HG02943 (cell line): ENCODE measurements around the gene PCOLCE2.
A peak's percentile ranks its signal among the peaks of the same experiment; 100 is the strongest.

Experiments
- ATAC-seq: cut with Tn5 transposase; IDR thresholded peaks from one replicate; pipeline ENCODE4 v1.9.1; 2021; ENCODE audit warnings: mild to moderate bottlenecking, low read depth, moderate library complexity; ENCODE audit not compliant: unreplicated experiment

The PCOLCE2 gene, protein sequence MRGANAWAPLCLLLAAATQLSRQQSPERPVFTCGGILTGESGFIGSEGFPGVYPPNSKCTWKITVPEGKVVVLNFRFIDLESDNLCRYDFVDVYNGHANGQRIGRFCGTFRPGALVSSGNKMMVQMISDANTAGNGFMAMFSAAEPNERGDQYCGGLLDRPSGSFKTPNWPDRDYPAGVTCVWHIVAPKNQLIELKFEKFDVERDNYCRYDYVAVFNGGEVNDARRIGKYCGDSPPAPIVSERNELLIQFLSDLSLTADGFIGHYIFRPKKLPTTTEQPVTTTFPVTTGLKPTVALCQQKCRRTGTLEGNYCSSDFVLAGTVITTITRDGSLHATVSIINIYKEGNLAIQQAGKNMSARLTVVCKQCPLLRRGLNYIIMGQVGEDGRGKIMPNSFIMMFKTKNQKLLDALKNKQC

DNA sequence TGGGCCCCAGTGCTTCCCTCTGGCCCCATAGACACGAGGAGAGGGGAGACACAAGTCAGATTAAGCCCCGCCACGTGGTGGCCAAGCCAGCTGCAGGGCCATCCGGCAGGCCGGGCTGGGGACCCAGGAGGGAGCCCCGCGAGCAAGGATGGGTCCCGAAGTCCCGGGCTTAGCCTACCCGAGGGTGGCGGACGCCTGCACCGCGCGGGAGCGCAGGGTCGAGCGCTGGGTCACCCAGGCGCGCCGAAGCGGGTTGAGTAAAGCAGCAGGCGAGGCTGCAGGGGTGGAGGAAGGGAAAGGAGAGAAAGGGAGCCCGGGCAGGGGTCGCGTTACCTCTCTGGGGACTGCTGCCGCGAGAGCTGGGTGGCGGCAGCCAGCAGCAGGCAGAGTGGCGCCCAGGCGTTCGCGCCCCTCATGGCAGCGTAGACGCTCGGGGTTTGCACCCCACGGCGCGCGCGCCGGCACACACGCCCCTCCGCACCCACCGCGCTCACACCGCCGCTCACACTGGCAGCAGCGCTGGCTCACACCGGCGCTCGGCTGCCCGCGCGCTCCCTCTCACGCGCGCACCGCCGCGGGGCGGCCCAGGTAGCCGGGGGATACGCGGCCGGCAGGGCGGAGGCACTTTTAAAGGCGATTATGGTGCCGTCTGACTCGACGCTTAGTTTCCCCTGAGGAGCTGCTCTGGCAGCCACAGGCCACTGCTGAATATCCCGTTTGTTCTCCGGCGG is at the start of gene PCOLCE2:
PCOLCE2 (minus strand) TSS at position 603 of the 731 bp plus-strand sequence; CDS start at position 416, 187 bp downstream.
- ATAC-seq, result no peak

DNA sequence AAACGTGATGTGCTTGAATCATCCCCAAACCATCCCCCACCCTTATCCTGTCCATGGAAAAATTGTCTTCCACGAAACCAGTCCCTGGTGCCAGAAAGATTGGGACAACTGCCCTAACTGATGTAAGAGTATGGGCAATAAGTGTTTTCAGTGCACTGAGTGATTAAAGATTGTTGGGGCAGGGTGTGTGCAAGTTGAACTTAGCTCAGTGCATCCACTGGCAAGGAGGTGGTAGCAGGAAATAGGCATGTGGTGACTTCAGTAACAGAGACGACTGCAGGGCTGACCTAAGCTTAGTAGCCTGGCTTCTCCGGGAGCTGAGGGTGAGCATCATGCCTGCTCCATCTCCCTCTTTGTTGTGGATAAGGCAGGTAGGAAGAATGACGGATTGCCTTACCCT is 47.1 kb upstream of the PCOLCE2 start:
- no peak for ATAC-seq

DNA sequence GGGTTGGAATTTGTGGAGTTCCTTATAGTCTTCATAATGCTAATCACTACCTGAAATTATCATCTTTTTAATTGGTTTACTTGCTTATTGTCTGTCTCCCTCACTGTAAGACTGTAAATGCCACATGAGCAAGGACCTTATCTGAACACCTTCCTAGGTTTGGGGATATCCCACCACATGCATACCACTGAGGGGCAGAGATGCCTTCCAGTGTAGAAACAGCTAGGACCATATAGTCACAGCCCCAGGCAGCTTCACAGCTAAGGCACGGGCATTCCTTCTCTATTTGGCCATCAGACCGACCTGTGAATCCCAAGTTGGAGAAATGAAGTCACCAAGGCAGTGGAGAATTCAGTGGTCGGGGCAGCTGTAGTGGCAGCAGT is 46.0 kb upstream of the PCOLCE2 start:
- ATAC-seq, result no peak

DNA sequence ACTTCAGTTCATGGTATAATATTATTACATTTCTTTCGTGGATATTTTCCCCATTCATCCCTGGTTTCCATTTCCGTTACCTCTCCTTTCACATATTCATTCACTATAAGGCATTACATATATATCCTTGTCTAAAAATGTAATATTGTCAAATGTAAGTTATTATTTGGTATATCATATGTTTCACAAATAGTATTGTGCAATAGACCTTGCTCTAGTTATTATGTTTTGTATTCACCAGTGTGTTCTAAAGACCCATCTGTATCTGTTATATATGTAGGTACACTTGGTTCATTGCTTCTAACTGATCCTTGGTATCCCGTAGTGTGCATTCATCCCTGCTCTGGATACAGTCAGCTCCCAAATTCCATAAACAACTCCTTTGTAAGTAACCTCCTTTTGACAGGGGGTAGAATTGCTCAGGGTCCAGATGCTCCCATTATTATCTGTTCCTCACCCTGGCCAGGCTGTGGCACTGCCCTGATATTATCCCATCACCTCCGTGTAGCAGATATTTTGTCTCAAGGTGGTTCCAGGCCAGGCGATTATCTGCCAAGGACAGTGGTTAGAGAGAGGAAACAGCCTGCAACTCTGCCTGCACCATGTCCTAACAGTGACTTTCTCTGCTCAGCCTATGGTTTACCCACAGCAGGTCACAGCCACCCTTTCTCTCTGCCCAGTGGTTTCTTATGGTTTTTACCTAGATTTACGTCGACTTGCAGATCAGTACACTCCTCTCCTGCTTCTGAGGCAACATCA is 45.4 kb upstream of the PCOLCE2 start:
- no peak for ATAC-seq

DNA sequence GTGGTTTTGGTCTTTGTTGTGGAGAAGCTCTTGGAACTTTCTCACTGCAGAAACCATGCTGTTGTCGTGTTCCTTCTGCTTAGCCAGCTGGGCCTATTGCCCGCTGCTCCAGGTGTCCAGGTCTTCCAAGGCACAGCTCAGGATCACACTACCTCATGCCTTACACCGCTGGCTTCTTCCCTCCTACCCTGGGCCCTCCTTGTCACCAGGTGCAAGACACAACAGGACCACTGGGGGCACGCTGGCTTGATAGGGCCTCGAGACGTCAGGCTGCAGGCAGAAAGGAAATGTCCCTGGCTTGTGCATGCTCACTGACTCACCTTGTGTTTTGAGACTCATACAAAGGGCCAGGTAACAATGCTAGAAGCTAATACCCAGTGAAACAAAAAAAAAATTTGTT is 42.3 kb upstream of the PCOLCE2 start:
- peak; percentile 67 for ATAC-seq

DNA sequence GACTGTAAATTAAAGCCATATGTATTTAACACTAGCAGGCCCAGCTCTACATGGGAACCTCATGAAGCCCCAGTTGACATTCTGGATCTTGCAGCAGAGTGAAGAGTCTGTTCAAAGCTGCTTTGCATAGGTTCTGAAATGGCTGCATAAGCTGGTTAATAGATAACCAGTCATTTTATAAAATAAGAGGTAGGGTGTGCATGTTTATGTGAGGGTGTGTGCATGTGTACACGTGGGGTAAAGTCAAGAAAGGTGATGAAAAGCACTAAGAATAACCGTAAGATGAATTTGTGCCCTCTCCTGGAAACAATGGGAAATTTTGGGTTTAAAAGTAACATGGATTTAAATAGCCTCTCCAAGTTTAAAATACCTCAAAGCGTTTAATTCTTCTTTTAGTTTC is 41.6 kb upstream of the PCOLCE2 start:
- no peak for ATAC-seq

DNA sequence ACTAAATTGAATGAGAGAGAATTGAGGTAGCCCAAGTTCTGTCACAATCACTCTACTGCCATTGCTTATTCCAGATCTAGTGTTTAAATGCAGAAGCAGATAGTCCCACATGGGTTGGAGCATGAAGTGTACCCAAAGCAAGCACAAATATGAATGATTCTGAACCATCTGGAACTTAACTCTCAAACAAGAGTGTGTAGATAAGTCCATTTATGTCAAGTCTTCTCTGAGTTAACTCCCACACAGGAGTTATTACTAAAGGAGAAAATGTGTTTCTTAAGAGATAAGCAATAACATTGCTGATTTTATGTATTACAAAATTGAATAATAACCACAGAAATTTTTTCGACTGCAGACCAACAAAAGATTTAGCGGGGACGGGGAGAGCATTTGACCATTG is 41.0 kb upstream of the PCOLCE2 start:
- no peak for ATAC-seq

DNA sequence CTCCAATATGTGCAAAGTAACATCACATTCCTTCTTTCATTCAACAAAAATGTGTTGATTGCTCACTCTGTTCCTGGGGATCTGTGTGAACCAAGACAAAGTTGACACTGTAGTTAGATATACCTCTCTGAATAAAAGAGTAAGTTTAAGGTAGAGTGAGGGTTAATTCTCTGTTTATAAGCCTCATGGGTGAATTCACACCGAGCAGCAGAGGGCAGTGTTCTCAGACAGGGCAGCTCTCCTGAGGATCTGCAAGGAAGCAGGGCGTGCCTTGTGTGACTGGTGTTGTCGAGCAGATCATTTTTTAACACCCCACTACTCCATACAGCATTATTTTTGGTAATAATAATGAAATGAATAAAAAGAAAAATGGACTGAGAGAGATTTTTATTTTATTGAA is 40.2 kb upstream of the PCOLCE2 start:
- ATAC-seq, result no peak

DNA sequence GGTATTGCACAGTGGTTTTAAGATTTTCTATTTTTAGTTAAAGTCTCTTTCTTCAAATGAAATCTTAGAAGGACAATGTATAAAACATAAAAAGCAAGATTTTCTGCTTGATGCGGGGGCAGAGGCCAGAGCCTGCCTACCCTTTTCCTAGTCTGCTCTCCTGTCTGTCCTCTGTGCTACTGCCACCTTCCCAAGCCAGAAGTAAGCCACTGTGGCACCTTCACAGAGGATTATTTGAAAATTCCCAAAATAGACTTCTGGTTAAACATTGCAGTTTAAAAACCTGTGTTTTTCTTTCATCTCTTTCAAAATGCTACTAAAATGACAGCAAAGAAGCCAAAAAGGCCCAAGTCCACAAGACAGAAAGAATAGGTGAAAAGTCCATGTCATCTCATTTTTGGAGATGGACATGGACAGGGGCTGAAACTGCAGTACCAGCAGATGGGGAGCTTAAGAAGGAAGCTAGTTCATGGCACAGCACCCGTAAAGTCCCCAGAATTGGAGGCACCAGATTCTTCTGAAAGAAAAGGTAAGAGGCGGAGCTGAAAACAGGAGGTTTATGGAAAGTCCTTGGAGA is 37.6 kb upstream of the PCOLCE2 start:
- ATAC-seq, result no peak

DNA sequence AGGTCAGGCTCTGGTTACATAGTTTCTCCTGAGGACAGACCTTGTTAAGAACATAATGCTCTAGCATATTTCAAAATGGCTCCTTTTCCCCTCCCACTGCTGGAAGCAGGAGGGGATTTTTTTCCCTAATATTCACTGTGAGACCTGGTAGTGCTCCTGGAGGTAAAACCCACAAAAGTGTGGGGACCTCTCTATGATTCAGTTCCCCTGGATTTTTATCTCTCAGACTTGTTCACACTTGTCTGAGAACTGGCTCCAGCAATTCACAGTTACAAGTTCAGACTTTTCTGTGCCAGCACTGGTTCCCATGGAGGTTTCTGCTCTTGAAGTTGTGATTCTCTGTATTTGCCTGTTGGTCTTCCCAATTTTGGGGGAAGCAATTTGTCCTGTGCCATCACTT is 36.3 kb upstream of the PCOLCE2 start:
- ATAC-seq, result no peak

DNA sequence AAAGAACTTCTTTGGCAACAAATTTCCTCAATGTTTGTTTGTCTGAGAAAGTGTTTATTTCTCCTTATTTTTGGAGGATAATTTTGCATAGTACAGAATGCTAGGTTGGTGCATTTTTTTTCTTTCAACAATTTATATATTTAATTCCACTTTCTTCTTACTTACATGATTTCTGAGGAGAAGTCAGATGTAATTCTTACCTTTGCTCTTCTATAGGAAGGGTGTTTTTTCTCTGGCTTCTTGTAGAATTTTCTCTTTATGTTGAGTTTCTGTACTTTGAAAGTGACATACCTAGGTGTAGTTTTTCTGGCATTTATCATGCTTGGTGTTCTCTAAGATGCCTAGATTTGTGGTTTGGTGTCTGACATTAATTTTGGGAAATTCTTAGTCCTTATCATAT is 34.8 kb upstream of the PCOLCE2 start:
- no peak for ATAC-seq

DNA sequence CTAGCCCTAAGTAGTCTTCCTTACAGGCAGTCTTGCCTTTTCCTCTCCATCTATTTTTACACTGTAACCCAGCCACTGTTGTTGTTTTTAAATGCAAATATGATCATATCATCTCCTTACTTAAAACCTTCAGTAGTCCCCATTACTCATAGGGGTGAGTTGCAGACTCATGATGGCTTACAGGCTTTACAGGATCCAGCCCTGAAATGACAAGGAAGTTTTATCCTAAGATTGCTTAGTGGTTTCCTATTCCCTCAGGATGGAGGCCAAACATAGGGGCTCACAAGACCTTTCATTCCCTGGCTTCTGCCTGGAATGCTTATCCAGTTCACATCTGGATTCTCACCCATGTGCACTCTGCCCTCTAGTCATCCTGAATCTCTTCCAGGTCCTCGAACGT is 27.7 kb upstream of the PCOLCE2 start:
- no peak for ATAC-seq

DNA sequence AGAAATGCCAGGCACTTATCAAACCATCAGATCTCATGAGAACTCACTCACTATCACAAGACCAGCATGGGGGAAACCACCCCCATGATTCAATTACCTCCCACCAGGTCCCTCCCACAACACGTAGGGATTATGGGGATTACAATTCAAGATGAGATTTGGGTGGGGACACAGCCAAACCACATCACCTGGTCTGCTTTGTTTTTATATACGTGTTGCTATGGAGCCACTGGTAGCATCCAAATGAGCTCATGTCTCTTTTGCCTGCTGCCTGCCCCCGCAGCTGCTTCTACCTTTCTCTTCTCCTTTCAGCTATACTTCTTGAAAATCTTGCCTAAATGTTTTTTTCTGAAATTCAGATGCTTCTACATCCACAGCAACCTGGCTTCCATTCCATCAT is 26.8 kb upstream of the PCOLCE2 start:
- no peak for ATAC-seq

DNA sequence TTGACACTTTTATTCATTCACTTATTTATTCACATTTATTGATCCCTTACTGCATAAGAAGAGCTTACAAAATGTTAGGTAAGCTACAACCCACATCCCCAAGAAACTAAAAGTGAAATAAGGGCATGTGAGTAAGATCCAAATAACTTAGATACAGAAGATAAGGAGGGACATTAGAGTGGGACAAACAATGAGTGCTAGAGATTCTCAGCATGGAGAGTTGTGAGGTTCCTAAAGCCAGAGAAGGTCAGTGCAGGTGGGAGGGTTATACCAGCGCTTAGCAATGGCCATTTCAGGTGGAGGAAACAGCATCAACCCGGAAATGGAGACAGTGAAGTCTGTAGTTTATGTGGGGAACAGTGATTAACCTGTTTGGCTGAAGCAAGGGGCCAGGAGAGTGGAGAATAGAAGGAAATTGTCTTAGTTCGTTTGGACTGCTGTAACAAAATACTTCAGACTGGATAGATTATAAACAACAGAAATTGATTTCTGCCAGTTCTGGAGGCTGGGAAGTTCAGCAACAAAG is 25.5 kb upstream of the PCOLCE2 start:
- no peak for ATAC-seq

DNA sequence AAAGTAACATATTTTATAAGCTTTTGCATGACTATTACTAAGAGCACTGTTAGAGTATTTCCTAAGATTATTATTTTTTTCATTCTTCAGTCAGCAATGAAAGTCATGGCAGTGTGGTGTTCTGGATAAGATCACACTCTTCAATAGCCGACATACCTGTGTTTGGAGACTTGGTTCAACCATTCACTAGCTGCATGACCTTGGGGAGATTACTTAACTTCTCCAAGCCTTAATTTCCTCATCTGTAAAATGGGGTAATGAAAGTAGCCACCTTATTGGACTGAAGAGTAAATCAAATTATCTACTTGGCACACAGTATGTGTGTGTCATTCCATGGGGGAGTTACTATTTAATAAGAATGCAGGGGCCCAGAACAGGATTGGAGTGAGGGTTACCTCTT is 24.5 kb upstream of the PCOLCE2 start:
- no peak for ATAC-seq

DNA sequence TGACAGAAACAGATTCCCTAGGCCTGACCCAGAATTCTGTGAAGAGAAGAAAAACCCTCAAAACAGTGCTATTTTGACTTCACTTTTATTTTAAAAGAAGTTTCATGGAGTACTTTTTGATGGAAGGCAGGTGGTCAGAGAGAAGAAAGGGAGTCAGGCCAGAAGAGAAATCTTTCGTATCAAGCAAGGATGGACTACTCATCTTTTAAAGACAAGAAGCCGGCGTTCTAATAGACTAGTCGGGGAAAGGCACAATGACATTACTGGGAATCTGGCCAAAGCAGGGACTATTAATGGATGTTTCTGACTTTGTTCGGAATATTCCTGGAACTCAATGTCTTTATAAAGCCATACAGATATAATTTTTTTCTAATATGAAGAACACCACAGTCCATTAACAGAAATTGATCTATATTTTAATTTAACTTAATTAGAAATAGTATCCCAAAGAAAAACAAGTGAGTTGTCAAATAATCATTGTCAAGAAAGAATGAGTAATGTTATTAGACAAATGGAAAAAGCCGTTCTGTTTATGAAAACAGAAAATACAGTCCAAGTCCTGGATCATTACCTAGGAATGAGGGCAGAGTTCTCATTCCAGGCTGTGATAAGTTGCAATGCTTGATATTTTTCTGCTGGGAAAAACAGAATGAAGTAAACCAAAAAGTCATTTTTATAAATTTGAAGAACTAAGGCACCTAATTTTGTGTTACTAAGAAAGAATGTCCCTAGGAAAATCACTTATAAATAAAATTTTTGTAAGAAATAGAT is 23.7 kb upstream of the PCOLCE2 start:
- no peak for ATAC-seq

DNA sequence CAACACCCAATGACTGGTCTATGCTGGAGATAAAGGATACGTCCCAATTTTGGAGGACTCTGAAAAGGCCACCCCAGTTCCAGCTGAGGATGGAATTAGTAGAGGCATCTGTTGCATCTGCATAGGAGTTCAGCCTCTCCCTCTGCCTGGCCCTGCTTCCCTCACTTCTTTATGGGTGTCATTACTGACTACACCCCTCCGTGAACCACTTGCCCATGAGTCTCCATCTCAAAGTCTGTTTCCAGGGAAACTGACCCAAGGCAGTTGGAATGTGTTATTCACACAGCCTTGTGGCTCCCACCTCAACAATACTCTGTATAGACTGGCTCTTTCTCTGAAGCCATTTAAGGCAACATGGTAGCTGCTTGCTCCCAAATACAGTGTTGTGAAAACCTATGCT is 21.4 kb upstream of the PCOLCE2 start:
- no peak for ATAC-seq

DNA sequence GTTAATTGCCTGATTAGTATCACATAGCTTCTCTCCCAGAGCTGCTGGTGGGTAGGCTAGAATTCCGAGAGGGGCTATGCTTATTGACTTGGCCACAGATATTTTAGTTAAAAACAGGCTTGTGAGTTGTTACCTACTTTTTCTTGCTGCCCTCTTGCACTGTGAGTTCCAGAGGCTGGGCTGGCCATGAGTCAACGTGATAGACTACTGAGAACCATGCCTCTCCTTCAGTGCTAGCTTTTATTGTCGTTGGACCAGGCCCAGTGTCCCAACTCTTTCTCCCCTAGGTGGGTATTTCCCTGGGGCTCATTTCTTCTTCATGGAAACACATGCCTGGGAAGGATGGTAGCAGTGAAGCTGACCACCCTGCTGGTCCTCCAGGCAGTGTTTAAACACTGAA is 20.4 kb upstream of the PCOLCE2 start:
- no peak for ATAC-seq

DNA sequence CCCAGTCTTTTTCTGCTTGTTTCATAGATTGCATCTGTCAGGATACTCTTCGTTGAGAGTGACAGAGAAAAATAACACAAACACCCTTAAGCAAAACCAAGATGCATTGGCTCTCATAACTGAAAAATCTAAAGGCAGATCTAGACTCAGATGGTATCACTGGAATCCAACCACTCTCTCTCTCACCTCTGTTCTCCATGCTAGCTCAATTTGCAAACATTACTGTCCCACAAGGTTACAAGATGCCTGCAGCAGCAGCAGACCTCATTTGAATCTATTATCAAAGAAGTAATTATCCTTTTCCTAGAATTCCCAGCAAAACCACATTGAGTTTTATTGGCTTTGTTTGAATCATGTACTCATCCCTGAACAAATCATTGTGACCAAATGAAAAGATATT is 19.1 kb upstream of the PCOLCE2 start:
- ATAC-seq, result no peak
